Keratinocyte (primary cell): ENCODE data around the gene NAALADL2. TPM values are rescaled to one million over a fixed set of nuclear protein-coding genes. Genes with fewer than 3 reads are reported as not detected.

ENCODE experiments used
- DNase-seq: peaks from one replicate; pipeline ENCODE4 v3.0.0-alpha.2; 2011; ENCODE audit warnings: low read depth, missing footprints, low spot score
- FAIRE-seq: peaks from 2 replicates; lab custom pipeline; 2011; peaks lifted over from hg19 to GRCh38; lab: Jason Lieb, UNC
- H2AFZ ChIP-seq: 2 replicates; pipeline ENCODE4 v1.6.0; 2012; ENCODE audit warnings: low read length, control low read depth, inconsistent platforms; ENCODE audit not compliant: control insufficient read depth
- H3K27ac ChIP-seq: 2 replicates; pipeline ENCODE4 v1.5.1; 2011; ENCODE audit warnings: low read length; ENCODE audit not compliant: control insufficient read depth, insufficient read depth
- H3K27me3 ChIP-seq: 3 replicates; pipeline ENCODE4 v1.6.0; 2011; ENCODE audit warnings: low read length; ENCODE audit not compliant: control insufficient read depth, insufficient read depth; ENCODE audit errors: extremely low read depth
- H3K36me3 ChIP-seq, 2 experiments: 2 replicates in 1 of 2; 3 replicates in 1 of 2; pipeline ENCODE4 v1.5.1; 2011; ENCODE audit warnings: low read length in 2 of 2, mild to moderate bottlenecking in 1 of 2; ENCODE audit not compliant: control insufficient read depth in 2 of 2, insufficient read depth in 2 of 2; ENCODE audit errors: extremely low read depth in 1 of 2
- H3K4me1 ChIP-seq: 3 replicates; pipeline ENCODE4 v1.5.1; 2011; ENCODE audit warnings: low read length; ENCODE audit not compliant: control insufficient read depth, insufficient read depth; ENCODE audit errors: extremely low read depth
- H3K4me2 ChIP-seq: 3 replicates; pipeline ENCODE4 v1.6.0; 2011; ENCODE audit warnings: low read depth, low read length; ENCODE audit not compliant: control insufficient read depth, insufficient read depth; ENCODE audit errors: extremely low read depth
- H3K4me3 ChIP-seq, 3 experiments: fragments of 200-600 bp in 1 of 3; sonication (generic) in 1 of 3; 2 replicates in 2 of 3; 3 replicates in 1 of 3; pipeline ENCODE4 v1.5.1; 2011 to 2016; ENCODE audit warnings: low read length in 3 of 3, mild to moderate bottlenecking in 3 of 3, control low read depth in 2 of 3, inconsistent platforms in 1 of 3, low read depth in 1 of 3, mixed read lengths in 1 of 3, mixed run types in 1 of 3, moderate library complexity in 1 of 3; ENCODE audit not compliant: control insufficient read depth in 2 of 3, insufficient read depth in 2 of 3; ENCODE audit errors: extremely low read depth in 1 of 3
- H3K79me2 ChIP-seq: 2 replicates; pipeline ENCODE4 v1.6.0; 2012; ENCODE audit warnings: low read length; ENCODE audit not compliant: control insufficient read depth, insufficient read depth
- H3K9ac ChIP-seq: 3 replicates; pipeline ENCODE4 v1.6.0; 2011; ENCODE audit warnings: low read length; ENCODE audit not compliant: control insufficient read depth, insufficient read depth; ENCODE audit errors: extremely low read depth
- H3K9me1 ChIP-seq: 3 replicates; pipeline ENCODE4 v1.6.0; 2011; ENCODE audit warnings: low read length; ENCODE audit not compliant: control insufficient read depth, insufficient read depth; ENCODE audit errors: extremely low read depth
- H3K9me3 ChIP-seq: 2 replicates; pipeline ENCODE4 v1.5.1; 2012; ENCODE audit warnings: low read depth, low read length; ENCODE audit not compliant: control insufficient read depth
- H4K20me1 ChIP-seq: 3 replicates; pipeline ENCODE4 v1.6.0; 2011; ENCODE audit warnings: low read length; ENCODE audit not compliant: control insufficient read depth, insufficient read depth; ENCODE audit errors: extremely low read depth
- CTCF ChIP-seq, 3 experiments: IDR thresholded peaks in 1 of 3; conservative IDR thresholded peaks in 1 of 3; optimal IDR thresholded peaks in 1 of 3; 2 replicates in 2 of 3; 3 replicates in 1 of 3; pipeline versions ENCODE3 to v1.5.1; 2011; ENCODE audit warnings: low read length in 3 of 3, mild to moderate bottlenecking in 3 of 3, moderate library complexity in 2 of 3, control low read depth in 1 of 3, inconsistent platforms in 1 of 3; ENCODE audit not compliant: insufficient read depth in 2 of 3; ENCODE audit errors: extremely low read depth in 1 of 3
- EZH2 ChIP-seq: IDR thresholded peaks from one replicate; pipeline ENCODE4 v1.6.1; 2012; ENCODE audit warnings: inconsistent platforms, mild to moderate bottlenecking, low read length, moderate library complexity
- dilution Hi-C: fragments of 300-500 bp; cut with MboI; formaldehyde crosslinking; loops from one replicate; pipeline ENCODE4 v1.7.0; 2020; ENCODE audit warnings: low sequenced_read_pairs; ENCODE audit not compliant: extremely low pct_ligation_motif_present
- polyA plus RNA-seq, 5 experiments: library from polyadenylated mRNA; depleted of rRNA in 3 of 5; stranded (reverse) in 3 of 5; stranded (forward) in 1 of 5; unstranded in 1 of 5; fragments of >200 nt; gene quantifications; 1 replicate in 1 of 5; 2 replicates in 3 of 5; 3 replicates in 1 of 5; pipeline versions ENCODE4 v1.2.1 to v1.2.3, GENCODE V29; 2011 to 2012; ENCODE audit warnings: missing spikeins in 2 of 5, low read depth in 1 of 5, low replicate concordance in 1 of 5

Gene NAALADL2
- polyA plus RNA-seq, 1 donor (not counting 4 experiments of a cell fraction or from before 2014, with no cell fraction given): 0.75 TPM

- H3K9me3 ChIP-seq: no peaks in the 10 kb centered on the region
- no peak for DNase-seq
- H3K27ac ChIP-seq: no peak overlapping the region
- no peak for FAIRE-seq
- no peaks in the 10 kb centered on the region for H3K79me2 ChIP-seq
- H3K4me1 ChIP-seq: no peaks in the 10 kb centered on the region
- H3K4me3 ChIP-seq: no peak overlapping the region
- dilution Hi-C loops: no loop called here
- TF ChIP-seq EZH2: no peak
- no peak for TF ChIP-seq CTCF (optimal IDR thresholded peaks at IDR 0.05 in 1 of 3, IDR thresholded peaks at IDR 0.05 in 1 of 3, conservative IDR thresholded peaks at IDR 0.05 in 1 of 3; ENCODE audit: extremely low read depth in 1 of 3, insufficient read depth in 2 of 3, low read length in 3 of 3)
- H2AFZ ChIP-seq: no peak overlapping the region
- no peak overlapping the region for H3K9ac ChIP-seq
- no peak overlapping the region for H3K4me2 ChIP-seq
- H4K20me1 ChIP-seq: no peaks in the 10 kb centered on the region
- no peaks in the 10 kb centered on the region for H3K27me3 ChIP-seq
- H3K9me1 ChIP-seq: no peaks in the 10 kb centered on the region
- H3K36me3 ChIP-seq: no peaks in the 10 kb centered on the region
Measured at GRCh38 chr3:175159202-175159601, 300.1 kb downstream of the NAALADL2 start.

- no peak overlapping the region for H3K27ac ChIP-seq
- H2AFZ ChIP-seq: no peak overlapping the region
- dilution Hi-C loops: no loop called here
- TF ChIP-seq CTCF (optimal IDR thresholded peaks at IDR 0.05 in 1 of 3, IDR thresholded peaks at IDR 0.05 in 1 of 3, conservative IDR thresholded peaks at IDR 0.05 in 1 of 3; ENCODE audit: extremely low read depth in 1 of 3, insufficient read depth in 2 of 3, low read length in 3 of 3) (no peak), EZH2 (no peak)
- no peaks in the 10 kb centered on the region for H3K9me1 ChIP-seq
- no peak overlapping the region for H3K4me3 ChIP-seq
- no peaks in the 10 kb centered on the region for H3K79me2 ChIP-seq
- H3K4me1 ChIP-seq: no peaks in the 10 kb centered on the region
- H3K9me3 ChIP-seq: no peaks in the 10 kb centered on the region
- H3K4me2 ChIP-seq: no peak overlapping the region
- H3K9ac ChIP-seq: no peak overlapping the region
- no peak for FAIRE-seq
- no peaks in the 10 kb centered on the region for H4K20me1 ChIP-seq
- no peaks in the 10 kb centered on the region for H3K36me3 ChIP-seq
- DNase-seq: no peak
- H3K27me3 ChIP-seq: no peaks in the 10 kb centered on the region
Measured at GRCh38 chr3:175161291-175161690, 302.2 kb downstream of the NAALADL2 start.
